HG03432 (cell line): ENCODE data around the gene DNAJB7.
"Not testable (repeated sequence)": the region's sequence is repeated elsewhere in the genome, so short reads cannot be mapped to it uniquely, and the experiment has no call there.

ENCODE experiments used
- ATAC-seq: cut with Tn5 transposase; IDR thresholded peaks from one replicate; pipeline ENCODE4 v1.9.1; 2021; ENCODE audit warnings: mild to moderate bottlenecking, moderate library complexity; ENCODE audit not compliant: unreplicated experiment

The DNAJB7 gene

DNA sequence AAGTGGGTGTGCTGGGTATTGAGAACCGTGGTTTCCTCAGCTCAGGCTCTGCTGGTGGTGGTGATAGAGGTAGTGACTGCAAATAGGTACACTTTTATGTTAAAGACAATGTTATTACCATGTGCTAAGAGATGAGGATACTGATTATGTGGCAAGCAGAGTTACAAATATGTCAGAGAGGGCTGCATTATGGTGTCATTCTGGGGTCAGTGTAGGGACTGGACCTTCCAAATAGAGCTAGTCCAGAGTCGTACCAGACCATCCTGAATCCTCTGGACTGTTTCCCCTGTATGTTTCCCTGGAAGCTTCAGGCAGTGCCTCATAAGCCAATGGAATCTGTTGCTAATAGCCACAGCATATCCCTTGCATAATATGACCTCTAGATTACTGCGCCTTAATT is at the start of gene DNAJB7:
DNAJB7 (minus strand) TSS at position 101 of the 400 bp plus-strand sequence. CDS start 119 bp downstream, outside the sequence.
- no peak for ATAC-seq

- no peak for ATAC-seq
Measured at GRCh38 chr22:40908895-40909294, 47.0 kb upstream of the DNAJB7 start.

- ATAC-seq: no peak
Measured at GRCh38 chr22:40904101-40904500, 42.2 kb upstream of the DNAJB7 start.

GRCh38 chr22:40898850-40899357 is 37.0 kb upstream of the DNAJB7 start:
- no peak for ATAC-seq

GRCh38 chr22:40894417-40894816 is 32.5 kb upstream of the DNAJB7 start:
- ATAC-seq: no peak

GRCh38 chr22:40890881-40891280 is 29.0 kb upstream of the DNAJB7 start:
- ATAC-seq: no peak

GRCh38 chr22:40889116-40889515 is 27.2 kb upstream of the DNAJB7 start:
- ATAC-seq: no peak

DNA sequence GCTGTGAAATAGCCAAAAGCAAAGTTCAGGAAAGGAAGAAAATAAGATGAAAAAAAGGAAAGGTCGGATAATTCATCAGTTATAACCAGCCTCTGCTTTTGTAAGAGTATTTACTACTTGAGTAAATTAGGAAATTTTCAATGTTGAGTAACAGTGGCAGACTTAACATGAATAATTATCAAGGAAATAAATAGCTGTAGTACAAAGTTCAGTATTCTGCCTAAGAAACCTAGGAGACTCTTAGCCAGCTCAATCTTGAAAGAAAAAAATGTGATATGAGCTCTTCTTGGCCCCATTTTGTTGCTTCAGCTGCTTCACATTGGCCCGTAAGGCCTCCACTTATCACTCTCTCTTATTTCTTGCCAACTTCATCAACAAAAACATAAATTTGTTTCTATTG is 17.0 kb upstream of the DNAJB7 start:
- ATAC-seq: no peak

DNA sequence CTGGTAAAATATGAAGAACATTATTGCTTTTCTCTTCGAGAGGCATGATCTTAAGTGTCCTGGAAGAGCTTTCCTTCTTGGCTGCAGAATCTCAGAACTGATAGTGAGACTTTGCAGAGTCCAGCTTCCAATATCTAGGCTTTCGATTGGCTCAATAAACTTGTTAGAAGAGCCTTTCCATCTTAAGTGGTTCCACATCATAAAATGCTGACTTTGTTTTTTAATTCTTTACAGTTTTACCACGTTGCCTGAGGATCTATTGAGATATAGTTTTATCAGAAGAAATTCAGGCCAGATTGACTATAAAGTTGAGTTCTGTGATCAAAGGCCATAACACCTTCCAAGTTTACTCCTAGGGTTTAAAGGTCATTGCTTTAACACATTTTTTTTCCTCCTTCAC is 15.6 kb upstream of the DNAJB7 start:
- ATAC-seq: no peak

GRCh38 chr22:40876907-40877306 is 15.0 kb upstream of the DNAJB7 start:
- ATAC-seq: no peak

GRCh38 chr22:40875111-40875510 is 13.2 kb upstream of the DNAJB7 start:
- no peak for ATAC-seq

DNA sequence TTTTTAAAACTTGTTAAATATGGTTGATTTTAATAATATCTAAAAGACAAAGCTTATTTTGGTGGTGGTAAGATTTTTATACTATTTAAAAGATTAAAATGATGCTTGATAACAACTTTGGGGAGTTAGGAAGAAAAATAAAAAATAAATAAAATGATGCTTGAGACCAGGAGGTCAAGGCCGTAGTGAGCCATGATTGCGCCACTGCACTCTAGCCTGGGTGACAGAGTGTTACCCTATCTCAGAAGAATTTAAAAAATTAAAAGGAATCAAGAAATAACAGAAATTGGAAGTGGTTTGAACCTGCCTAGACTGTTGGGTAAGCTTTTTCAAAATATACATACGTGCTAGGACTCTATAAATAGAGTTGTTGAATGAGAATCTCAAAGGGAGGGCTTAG is 12.1 kb upstream of the DNAJB7 start:
- ATAC-seq: no peak

DNA sequence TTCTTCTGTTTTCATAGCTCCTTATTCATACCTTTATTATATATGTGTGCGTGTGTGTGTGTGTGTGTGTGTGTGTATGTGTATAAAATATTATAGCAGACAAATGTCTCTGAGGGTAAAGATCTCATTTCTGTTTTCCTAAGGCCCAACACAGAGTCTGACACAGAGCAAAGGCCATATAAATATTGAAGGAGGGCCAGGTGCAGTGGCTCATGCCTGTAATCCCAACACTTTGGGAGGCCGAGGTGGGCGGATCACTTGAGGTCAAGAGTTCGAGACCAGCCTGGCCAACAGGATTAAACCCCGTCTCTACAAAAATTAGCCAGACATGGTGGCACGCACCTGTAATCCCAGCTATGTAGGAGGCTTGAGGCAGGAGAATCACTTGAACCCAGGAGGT is 6.5 kb upstream of the DNAJB7 start:
- not testable (repeated sequence) for ATAC-seq

DNA sequence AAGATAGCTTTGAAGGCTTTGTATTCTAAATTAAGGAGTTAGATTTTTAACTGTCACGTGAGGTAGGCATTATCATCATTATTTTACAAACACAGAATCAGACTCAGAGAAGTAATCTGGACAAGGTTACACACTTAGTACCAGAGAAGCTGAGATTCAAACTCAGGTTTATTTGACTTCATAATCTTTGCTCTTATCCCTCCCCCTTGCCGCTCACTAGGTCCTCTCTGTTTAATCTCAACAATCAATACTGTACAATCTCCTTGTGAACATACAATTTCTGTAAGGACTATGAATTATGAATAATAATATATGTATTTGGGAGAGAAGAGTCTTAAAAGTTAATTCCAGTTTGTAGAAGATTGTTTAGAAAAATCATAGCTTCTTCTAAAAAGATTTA is 5.2 kb upstream of the DNAJB7 start:
- ATAC-seq: no peak

GRCh38 chr22:40862537-40862936 is 624 bp upstream of the DNAJB7 start:
- ATAC-seq: no peak

DNA sequence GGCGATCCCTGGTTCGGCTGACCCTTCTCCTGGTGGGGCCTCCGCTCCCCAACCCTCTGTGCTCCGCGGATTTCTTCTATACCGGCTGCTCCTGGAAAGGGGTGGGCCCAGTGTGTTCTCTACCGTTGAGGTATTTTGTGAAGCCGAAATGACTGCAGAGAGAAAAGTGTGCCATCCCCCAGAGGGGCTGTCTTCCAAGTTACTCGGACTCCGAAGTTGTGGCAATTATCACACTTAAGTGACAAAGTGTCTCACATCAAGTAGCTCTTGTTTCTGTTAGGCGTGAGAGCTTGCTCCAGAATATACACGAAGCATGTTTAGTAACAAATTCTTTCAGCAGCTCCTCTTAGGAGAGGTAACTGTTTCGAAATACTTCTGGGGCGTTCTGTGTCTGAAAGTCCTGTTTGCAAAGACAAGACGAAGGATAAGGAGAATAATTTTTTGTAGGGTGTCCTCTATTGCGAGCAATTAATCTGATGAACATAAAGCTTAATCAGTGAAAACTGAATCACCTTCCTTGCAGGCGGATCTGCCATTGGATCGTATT is 4.5 kb downstream of the DNAJB7 start:
- no peak for ATAC-seq

- ATAC-seq: peak; percentile 89
Measured at GRCh38 chr22:40856513-40857308, 5.2 kb downstream of the DNAJB7 start, which contains the start of the genes ST13 and XPNPEP3. Gene ST13 (minus strand): TSS chr22:40856639. CDS start chr22:40856540, 99 bp downstream. Gene XPNPEP3 (plus strand): TSS chr22:40857148. CDS start chr22:40857182, 34 bp downstream.

GRCh38 chr22:40855979-40856512 is 5.9 kb downstream of the DNAJB7 start:
- ATAC-seq: peak; percentile 22

DNA sequence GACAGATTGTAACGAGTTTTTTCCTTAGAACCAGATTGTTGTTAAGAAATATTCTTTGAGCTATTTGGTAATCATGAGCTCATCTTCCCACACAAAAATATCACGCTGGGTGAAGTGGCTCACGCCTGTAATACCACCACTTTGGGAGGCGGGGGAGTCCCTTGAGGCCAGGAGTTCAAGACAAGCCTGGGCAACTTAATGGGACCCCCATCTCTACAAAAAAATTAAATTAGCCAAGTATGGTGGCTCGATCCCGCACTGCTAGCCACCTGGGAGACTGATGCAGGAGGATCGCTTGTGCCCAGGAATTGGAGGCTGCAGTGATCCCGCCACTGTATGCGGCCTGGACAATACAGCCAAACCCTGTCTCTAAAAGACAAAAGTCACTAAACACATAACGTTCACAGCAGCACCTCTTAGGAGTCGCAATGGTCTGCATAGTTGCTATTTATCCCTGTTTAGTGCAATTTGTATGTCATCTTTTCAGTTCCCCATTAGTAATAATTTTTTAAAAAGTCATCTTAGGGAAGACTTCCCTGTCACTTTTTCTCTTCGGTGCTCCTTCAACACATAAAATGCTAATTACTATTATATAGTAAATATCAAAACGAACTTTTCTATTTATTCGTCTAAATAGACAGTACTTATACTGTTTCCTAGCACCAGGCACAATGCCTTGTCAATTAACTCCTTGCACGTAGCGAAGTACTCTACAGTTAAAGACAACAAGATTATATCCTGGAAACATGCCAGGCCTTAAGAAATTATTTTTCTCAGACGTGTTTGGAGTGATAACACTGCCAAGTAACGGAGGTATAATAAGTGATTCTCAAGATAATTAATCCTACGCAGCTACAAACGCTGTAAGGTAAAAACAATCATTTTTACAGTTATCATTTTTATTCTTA is 6.6 kb downstream of the DNAJB7 start:
- ATAC-seq: no peak

DNA sequence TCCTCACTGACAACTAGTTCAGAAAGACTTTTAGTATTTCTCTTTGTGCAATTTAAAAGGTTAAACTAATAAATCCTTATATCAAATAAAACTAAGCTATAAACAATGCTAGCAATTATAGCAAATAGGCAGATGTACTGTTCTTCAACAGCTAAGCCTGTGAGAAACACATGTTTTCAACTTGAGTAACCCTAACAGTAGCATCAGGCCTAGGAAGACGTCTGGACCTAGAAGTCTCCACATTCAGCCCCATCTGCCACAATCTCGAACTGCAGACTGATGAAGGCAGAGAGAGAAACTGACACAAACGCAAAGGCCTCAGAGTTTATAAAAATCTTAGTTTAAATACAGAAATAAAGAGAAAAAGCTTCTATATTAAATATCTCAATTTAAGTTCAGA is 8.0 kb downstream of the DNAJB7 start:
- no peak for ATAC-seq

GRCh38 chr22:40853333-40853732 is 8.6 kb downstream of the DNAJB7 start:
- no peak for ATAC-seq
